Fibroblast of lung (primary cell): Measurements from ENCODE around the gene NECTIN1.

Experiments used
- CTCF ChIP-seq, 2 donors: IDR thresholded peaks in 1 of 2; conservative IDR thresholded peaks in 1 of 2; 1 replicate in 1 of 2; 2 replicates in 1 of 2; pipeline ENCODE4 v1.5.1; 2011 to 2012; ENCODE audit warnings: low read length in 2 of 2, control low read depth in 1 of 2, inconsistent platforms in 1 of 2, low read depth in 1 of 2, mild to moderate bottlenecking in 1 of 2
- EZH2 ChIP-seq: IDR thresholded peaks from 2 replicates; pipeline ENCODE4 v1.5.1; 2012; ENCODE audit warnings: low read length, control low read depth, mild to moderate bottlenecking; ENCODE audit errors: missing control alignments

GRCh38 chr11:119694334-119694733 lies 34.7 kb downstream of the NECTIN1 start:
- TF ChIP-seq CTCF (conservative IDR thresholded peaks at IDR 0.05 in 1 of 2, IDR thresholded peaks at IDR 0.05 in 1 of 2; ENCODE audit: low read depth in 1 of 2, low read length in 2 of 2) = no peak
- no peak for TF ChIP-seq EZH2
